Renal cortex interstitium (tissue), 11 donors: ENCODE data around the gene ZPLD1. TPM values are rescaled to one million over a fixed set of nuclear protein-coding genes. Genes with fewer than 3 reads are reported as not detected.

Experiments used
- DNase-seq, 11 donors: peaks; one replicate each; pipeline ENCODE4 v3.0.0-alpha.2; 2013; ENCODE audit warnings: low read depth in 9 of 11, low spot score in 4 of 11; ENCODE audit errors: extremely low read depth in 1 of 11
- polyA plus RNA-seq, 3 donors: library from polyadenylated mRNA; unstranded; fragments of 120-200 nt; gene quantifications; one replicate each; pipeline ENCODE4 v1.2.1, GENCODE V29; 2013; ENCODE audit not compliant: insufficient read length in 3 of 3

ZPLD1 gene
- polyA plus RNA-seq, 3 donors, result 0.46 to 0.78 (median 0.74) TPM

DNA sequence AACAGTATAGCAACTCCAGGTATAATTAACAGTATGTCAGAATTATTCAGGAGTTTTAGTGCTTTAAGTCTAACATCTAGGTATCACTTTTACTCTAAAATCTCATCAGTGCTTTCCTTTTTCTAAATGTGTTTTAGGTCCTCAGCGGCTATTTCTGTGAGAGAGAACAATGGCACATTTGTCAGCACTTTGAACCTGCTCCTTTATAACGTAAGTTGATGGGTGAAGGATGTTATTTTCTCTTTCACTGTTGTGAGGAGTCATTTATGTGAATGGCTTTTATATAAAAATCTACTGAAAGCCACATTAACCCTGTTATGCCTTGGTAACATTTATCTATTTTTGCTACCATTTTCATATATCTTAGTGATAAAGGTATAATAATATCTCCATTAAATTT is 22.8 kb downstream of the ZPLD1 start:
- DNase-seq, result no peak

GRCh38 chr3:102460579-102460978 is 25.8 kb downstream of the ZPLD1 start:
- DNase-seq, result no peak

- DNase-seq, result no peak
Observed at GRCh38 chr3:102464261-102464660, 29.4 kb downstream of the ZPLD1 start.

GRCh38 chr3:102466001-102466400 is 31.2 kb downstream of the ZPLD1 start:
- DNase-seq, result no peak

DNA sequence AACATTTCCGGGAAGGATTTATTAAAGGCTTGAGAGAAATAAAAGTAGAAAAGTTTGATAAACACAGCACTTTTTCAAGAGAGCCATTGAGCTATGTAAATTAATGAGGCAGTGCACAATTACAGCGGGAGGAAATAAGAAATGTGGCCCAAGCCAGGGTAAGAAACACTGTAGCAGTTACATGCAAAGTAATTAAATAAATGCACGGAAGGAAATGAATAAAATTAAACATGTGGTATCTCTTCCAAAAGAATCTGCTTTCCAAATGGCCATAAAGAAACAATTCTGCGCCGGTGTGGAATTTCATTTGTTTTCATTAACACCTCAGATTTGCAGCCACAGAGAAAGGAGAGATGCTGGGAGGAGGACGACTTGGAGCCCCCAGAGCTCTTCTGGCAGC is 35.3 kb downstream of the ZPLD1 start:
- peak in 3 of 11 donors; percentile 17 to 38 (median 33) for DNase-seq

DNA sequence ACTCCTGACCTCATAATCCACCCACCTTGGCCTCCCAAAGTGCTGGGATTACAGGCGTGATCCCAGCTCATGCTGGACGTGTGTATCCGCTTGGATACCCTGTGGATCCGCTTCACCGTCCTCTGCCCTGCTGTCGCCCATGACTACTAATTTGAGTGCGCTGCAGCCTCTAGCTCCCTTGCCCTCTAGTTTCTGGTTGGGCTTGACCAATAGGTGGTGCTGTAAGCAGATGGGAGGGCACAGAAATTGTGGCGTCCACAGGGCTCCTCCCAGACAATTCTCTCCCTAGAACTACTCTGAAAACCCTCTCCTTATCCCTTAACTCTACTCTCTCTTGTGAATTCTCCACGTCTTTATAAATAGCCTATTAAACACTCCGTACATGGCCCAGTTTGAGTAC is 36.2 kb downstream of the ZPLD1 start:
- DNase-seq, result no peak

DNA sequence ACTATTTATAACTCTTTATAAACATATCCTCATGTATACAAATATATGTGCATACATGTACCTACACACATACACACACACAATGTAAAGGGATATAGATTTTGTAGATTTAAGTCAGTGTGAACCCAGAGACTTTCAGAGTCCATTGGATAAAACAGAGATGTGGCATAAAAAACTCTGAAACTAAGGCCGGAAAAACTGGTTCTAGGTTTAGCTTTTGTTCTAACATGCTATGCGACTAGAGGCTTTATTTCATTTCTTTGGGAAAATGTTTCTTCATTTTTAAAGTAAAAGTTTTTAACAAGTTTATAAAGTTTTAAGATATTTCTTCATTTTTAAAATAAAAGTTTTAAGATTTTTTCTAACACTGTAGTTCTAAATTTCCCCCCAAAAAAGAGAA is 36.7 kb downstream of the ZPLD1 start:
- no peak for DNase-seq

DNA sequence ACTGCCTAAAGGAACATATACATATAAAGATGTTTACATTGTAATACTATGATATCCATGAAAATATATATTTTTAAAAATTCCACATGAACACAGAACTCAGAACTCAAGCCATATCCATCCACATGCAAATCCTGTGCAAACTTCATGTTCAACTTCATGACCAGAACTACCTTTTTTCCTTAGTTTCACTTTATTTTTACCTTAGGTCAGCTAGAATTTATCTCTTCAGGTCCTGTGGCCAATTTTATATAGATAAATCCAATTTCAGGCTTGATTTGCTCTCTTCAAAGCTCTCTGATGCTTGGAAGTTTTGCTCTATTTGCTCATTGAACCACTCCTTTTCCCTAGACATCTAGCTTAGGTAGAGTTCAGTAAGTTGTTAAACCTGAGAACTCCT is 38.8 kb downstream of the ZPLD1 start:
- no peak for DNase-seq

DNA sequence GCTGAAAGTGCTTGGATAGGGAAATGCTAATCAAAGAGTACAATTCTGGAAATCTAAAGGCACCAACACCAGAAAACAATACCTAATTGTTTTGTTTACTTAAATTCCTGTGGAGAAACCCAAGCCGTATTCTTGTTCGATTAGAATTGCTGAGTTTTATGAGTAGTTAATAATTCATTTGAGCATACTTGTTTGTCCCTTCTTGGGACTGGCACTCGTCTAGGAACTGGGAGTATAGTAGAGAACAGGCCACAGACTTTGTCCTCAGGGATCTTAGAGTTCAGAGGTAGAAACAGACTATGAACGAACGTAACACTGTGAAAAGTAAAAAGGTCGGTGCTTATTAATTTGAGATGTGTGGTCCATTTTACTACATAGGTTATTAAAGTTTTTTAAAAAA is 39.4 kb downstream of the ZPLD1 start:
- no peak for DNase-seq

GRCh38 chr3:102476198-102476597 is 41.4 kb downstream of the ZPLD1 start:
- DNase-seq, result no peak

- no peak for DNase-seq
Observed at GRCh38 chr3:102478160-102478559, 43.3 kb downstream of the ZPLD1 start.

DNA sequence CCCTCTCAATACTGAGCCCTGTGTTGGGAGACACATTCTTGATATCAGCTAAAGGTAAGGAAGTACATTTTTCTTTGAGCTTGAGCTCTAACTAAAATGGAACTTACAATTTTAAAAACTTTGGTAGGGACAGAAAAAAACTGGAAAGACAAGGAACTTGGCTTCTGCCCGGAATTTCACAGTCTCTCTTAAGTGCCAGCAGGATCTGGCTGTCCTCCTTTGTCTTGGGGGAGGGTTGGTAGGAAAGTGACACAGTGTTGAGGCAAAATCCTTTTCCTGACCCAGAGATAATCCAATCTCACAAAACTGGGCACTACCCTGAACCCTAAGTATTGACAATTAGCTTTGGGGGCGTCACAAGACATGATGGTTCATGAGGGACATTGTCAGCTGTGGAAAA is 45.3 kb downstream of the ZPLD1 start:
- DNase-seq, result no peak

GRCh38 chr3:102481050-102481449 is 46.2 kb downstream of the ZPLD1 start:
- peak in 1 of 11 donors; percentile 12 for DNase-seq

DNA sequence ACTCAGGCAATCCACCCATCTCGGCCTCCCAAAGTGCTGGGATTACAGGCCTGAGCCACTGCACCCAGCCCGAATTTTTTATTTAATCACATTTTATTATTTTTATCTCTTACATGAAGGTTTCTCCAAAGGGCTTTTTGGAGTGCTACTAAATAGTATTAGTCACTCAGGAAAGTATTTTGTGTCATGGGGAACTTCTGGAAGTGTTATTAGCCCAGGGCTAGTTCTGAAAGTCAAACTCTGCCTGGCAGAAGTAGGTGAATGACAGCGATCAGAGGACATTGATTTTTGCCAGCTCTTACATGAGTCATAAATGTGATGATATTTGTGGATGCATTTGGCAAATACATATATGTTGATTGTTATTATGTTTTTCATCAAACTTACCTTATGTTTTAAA is 48.7 kb downstream of the ZPLD1 start:
- DNase-seq, result no peak

- DNase-seq, result no peak
Observed at GRCh38 chr3:102484363-102484762, 49.5 kb downstream of the ZPLD1 start.

DNA sequence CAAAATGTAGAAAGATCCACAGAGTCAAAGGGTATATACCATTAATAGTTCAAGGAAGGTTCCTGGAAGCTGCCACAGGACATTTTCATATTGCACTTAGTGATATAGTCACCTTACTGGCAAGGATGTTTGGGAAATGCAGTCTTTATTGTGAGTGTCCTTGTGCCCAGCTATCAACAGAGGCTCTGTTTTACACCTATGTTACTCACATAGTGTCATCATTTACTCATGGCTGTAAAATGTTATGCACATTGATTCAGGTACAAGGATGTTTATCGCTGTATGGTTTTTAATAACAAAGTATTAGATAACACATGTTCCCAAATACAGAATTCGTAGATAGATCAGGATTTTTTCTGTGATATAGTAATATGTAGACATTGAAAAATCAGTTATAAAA is 50.9 kb downstream of the ZPLD1 start:
- DNase-seq, result no peak

DNA sequence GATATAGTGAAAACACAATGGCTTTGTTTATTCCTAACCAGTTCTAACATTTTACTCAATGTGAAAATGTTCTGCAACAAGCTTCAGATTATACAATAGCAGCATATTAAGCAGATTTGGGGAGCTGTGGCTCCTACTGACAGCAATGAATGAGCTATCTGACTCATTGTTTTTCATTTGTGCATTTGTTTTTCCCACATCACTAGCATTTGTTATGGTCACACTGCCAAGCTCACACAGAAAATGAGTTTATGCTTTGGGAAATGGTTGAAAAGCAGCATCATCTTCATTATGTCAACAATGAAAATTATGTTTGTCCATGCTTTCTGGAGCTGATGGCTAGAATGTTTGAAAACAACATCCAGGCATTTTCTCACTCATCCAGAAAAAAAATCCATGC is 53.5 kb downstream of the ZPLD1 start:
- DNase-seq, result no peak

DNA sequence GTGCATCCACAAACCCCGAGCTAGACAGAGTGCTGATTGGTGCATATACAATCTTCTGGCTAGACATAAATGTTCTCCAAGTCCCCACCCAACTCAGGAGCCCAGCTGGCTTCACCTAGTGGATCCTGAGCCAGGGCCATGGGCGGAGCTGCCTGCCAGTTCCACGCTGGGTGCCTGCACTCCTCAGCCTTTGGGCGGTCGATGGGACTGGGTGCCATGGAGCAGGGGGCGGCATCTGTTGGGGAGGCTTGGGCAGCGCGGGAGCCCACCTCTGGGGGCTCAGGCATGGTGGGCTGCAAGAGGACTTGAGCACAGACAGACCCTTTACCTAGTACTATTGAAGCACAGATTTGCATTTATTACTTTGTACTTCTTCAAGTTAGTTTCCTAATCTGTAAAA is 57.5 kb downstream of the ZPLD1 start:
- no peak for DNase-seq

DNA sequence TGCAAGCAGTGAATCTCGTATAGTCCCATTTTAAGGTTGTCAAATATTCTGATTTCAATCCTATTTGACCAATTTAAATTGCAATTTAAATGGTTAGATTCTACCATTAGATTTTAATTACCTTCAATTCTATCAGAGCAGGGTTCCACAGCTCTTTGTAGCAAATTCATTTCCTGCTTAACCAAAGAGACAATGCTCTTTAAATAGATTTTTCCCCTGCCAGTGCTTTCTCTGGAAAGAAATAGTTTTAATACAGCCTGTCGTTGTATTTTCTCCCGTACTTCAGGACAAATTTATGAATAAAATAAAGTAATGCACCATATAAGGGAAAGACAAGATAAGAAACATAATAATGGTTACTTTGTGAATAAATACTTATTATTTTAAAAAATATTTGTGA is 62.8 kb downstream of the ZPLD1 start:
- no peak for DNase-seq

GRCh38 chr3:102505542-102505941 is 70.7 kb downstream of the ZPLD1 start:
- DNase-seq, result no peak

- no peak for DNase-seq
Observed at GRCh38 chr3:102510663-102511062, 75.8 kb downstream of the ZPLD1 start.

- peak in 1 of 11 donors; percentile 19 for DNase-seq
Observed at GRCh38 chr3:102511168-102511567, 76.4 kb downstream of the ZPLD1 start.
